HG03575 (cell line): ENCODE data around the gene ACTN4.

ENCODE experiments used
- ATAC-seq: cut with Tn5 transposase; IDR thresholded peaks from one replicate; pipeline ENCODE4 v1.9.1; 2021; ENCODE audit not compliant: unreplicated experiment, insufficient number of reproducible peaks, low FRiP score; ENCODE audit errors: extremely low read depth

Gene ACTN4

GRCh38 chr19:38690146-38690545 lies 42.7 kb downstream of the ACTN4 start:
- no peak for ATAC-seq

- ATAC-seq, result no peak
These were observed 43.4 kb downstream of the ACTN4 start for GRCh38 chr19:38690832-38691231.

GRCh38 chr19:38691938-38692457 lies 44.5 kb downstream of the ACTN4 start:
- no peak for ATAC-seq

- ATAC-seq, result no peak
These were observed 45.3 kb downstream of the ACTN4 start for GRCh38 chr19:38692458-38693379.

- no peak for ATAC-seq
These were observed 46.2 kb downstream of the ACTN4 start for GRCh38 chr19:38693380-38694223.

GRCh38 chr19:38695317-38695683 lies 47.9 kb downstream of the ACTN4 start:
- ATAC-seq, result no peak

- no peak for ATAC-seq
These were observed 48.6 kb downstream of the ACTN4 start for GRCh38 chr19:38695832-38696728.

GRCh38 chr19:38696729-38697055 lies 49.2 kb downstream of the ACTN4 start:
- no peak for ATAC-seq

- no peak for ATAC-seq
These were observed 49.7 kb downstream of the ACTN4 start for GRCh38 chr19:38697197-38697596.

- no peak for ATAC-seq
These were observed 50.2 kb downstream of the ACTN4 start for GRCh38 chr19:38697641-38698071.

GRCh38 chr19:38698225-38699026 lies 51.0 kb downstream of the ACTN4 start:
- ATAC-seq, result no peak

- ATAC-seq, result no peak
These were observed 51.5 kb downstream of the ACTN4 start for GRCh38 chr19:38699027-38699346.

GRCh38 chr19:38699647-38700349 lies 52.3 kb downstream of the ACTN4 start:
- ATAC-seq, result no peak

- ATAC-seq, result no peak
These were observed 53.0 kb downstream of the ACTN4 start for GRCh38 chr19:38700350-38700901.

GRCh38 chr19:38700902-38701454 lies 53.5 kb downstream of the ACTN4 start:
- no peak for ATAC-seq

- no peak for ATAC-seq
These were observed 54.1 kb downstream of the ACTN4 start for GRCh38 chr19:38701455-38702063.

GRCh38 chr19:38702278-38702677 lies 54.8 kb downstream of the ACTN4 start:
- no peak for ATAC-seq
